GM20000 (cell line): ENCODE measurements around the gene QRICH2.
"Not testable (repeated sequence)": the region's sequence is repeated elsewhere in the genome, so short reads cannot be mapped to it uniquely, and the experiment has no call there.

Source experiments
- DNase-seq: peaks from one replicate; pipeline ENCODE4 v3.0.0; 2012; ENCODE audit warnings: low spot score
- TF ChIP-seq, protein P1 (sequence below): IDR thresholded peaks from 2 replicates; pipeline ENCODE4 v1.5.1; 2012; ENCODE audit warnings: mild to moderate bottlenecking, control low read depth; ENCODE audit errors: extremely low read depth, missing control alignments

Gene QRICH2

DNA sequence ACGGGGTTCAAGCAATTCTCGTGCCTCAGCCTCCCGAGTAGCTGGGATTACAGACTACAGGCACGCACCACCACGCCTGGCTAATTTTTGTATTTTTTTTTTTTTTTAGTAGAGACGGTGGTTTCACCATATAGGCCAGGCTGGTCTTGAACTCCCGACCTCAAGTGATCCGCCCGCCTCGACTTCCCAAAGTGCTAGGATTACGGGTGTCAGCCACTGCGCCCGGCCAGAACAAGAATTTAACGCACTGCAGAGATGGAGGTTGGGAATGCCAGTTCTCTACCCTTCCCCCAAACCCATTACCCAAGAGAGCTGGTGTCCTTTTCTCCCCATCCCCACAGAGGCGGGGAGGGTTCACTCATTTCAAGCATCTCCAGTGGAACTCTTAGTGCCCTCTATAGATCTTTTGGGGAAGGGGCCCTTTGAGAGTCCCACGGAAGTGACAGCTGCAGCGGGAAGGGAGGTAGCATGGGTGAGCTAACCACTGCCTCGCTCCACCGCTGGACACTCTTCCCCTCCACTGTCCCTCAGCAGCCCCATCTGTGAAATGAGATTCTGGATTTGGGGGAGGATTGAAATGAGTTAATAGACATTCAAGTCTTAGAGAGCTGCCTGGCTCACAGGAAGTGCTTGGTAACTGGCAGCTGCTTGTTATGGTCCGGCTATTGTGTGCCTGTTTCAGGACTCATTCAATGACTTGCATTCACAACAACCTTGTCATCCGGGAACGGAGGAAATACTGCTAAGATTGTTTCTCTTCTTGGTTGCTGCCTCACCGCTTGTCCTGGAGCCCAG, 46.5 kb downstream of the QRICH2 start:
- TF ChIP-seq, protein P1, sequence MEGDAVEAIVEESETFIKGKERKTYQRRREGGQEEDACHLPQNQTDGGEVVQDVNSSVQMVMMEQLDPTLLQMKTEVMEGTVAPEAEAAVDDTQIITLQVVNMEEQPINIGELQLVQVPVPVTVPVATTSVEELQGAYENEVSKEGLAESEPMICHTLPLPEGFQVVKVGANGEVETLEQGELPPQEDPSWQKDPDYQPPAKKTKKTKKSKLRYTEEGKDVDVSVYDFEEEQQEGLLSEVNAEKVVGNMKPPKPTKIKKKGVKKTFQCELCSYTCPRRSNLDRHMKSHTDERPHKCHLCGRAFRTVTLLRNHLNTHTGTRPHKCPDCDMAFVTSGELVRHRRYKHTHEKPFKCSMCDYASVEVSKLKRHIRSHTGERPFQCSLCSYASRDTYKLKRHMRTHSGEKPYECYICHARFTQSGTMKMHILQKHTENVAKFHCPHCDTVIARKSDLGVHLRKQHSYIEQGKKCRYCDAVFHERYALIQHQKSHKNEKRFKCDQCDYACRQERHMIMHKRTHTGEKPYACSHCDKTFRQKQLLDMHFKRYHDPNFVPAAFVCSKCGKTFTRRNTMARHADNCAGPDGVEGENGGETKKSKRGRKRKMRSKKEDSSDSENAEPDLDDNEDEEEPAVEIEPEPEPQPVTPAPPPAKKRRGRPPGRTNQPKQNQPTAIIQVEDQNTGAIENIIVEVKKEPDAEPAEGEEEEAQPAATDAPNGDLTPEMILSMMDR: no peak
- peak; percentile 71 for DNase-seq

DNA sequence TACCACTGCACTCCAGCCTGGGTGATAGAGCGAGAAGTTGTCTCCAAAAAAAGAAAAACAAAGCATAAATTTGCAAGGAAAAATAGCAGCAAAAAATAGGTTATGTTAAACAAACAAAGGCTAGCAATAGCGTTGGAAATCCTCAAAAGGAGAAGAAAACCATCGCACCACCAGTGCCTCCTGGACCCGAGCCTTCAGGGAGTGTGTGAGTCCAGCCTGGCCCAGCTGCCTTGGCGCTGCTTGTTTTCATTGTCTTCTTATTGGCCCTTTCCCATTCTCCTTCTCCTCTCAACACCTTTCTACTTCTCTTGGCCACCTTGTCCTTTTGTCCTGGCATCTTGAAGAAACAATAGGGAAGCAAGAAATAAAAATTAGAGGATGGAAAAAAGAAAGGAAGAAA, 47.4 kb downstream of the QRICH2 start:
- DNase-seq: no peak
- TF ChIP-seq, protein P1: no peak

DNA sequence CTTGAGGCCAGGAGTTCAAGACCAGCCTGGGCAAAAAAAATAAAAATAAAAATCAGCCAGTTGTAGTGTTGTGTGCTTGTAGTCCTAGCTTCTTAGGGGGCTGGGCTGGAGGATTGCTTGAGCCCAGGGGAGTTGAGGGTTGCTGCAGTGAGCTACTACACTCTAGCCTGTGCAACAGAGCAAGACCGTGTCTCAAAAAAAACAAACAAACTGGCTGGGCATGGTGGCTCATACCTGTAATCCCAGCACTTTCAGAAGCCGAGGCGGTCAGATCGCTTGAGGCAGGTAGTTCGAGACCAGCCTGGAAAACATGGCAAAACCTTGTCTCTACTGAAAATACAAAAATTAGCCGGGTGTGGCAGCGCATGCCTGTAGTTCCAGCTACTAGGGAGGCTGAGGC, 47.9 kb downstream of the QRICH2 start:
- TF ChIP-seq, protein P1: no peak
- DNase-seq: no peak

DNA sequence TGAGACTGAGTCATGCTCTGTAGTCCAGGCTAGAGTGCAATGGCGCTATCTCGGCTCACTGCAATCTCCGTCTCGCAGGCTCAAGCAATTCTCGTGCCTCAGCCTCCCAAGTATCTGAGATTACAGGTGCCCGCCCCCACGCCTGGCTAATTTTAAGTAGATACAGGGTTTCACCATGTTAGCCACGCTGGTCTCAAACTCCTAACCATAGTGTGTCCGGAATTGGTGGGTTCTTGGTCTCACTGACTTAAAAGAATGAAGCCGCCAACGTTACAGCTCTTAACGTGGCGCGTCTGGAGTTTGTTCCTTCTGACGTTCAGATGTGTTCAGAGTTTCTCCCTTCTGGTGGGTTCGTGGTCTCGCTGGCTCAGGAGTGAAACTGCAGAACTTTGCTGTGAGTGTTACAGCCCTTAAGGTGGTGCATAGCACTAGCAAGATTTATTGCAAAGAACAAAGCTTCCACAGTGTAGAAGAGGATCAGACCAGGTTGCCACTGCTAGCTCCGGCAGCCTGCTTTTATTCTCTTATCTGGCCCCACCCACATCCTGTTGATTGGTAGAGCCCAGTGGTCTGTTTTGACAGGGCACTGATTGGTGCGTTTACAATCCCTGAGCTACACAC, 51.5 kb downstream of the QRICH2 start:
- not testable (repeated sequence) for DNase-seq

DNA sequence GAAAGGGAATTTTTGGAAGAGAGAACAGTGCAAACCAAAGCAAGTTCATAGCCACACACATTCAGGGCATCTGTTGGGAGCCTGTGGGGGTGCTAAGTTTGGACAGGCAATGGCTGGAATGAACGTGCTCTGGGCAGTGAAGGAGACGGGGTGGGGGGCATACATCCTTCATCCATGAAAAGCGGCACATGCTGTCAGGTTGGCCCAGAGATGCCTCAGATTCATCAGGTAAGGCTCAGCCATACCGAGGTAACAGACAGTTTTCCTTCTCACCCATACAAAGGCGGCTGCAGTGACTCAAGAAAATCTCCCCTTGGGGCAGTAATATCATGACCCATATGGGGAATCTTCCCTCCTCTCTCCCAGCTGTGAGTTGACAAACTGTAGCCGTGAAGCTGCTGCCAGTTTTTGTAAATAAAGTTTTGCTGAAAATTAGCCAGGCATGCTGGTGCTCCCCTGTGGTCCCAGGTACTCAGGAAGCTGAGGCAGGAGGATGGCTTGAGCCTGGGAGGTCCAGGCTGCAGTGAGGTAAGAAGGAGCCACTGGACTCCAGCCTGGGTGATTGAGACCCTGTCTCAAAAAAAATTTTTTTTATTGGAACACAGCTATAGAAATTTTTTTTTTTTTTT, 52.2 kb downstream of the QRICH2 start:
- TF ChIP-seq, protein P1: no peak
- DNase-seq: no peak

DNA sequence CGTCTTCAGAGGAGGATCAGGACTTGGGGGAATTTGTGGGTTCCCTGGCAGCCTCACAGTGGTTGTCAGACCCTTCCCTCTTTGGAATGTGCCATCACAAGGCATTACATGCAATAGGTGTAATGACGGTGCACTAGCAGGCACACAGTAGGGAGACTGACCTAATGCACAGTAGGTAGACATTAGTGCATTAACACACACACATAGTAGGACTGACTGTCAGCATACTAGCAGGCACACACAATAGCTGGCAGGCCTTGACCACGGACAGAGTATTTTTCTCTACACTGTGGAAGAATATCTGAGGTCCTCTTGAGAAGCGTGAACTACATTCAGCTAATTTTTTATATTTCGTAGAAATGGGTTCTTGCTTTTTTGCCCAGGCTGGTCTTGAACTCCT, 53.8 kb downstream of the QRICH2 start:
- TF ChIP-seq, protein P1: no peak
- DNase-seq: no peak

DNA sequence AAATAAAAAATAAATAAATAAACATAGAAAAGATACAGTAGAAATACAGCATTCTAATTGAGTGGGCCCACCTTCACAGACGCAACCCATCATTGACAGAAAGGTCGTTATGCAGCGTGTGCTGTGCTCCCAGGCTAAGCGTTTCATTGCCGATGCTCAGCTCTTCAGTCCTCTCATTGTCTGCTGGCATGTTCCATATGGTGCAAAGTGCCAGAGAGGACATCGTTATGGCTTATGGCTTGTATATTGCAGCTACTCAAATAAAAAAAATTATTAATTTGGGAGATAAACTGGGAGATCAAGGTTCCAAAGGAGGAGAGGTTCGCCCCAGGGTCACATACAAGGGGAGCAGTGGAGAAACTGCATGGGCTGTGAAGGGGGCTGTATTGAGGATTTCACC, 54.2 kb downstream of the QRICH2 start:
- TF ChIP-seq, protein P1: no peak
- no peak for DNase-seq

DNA sequence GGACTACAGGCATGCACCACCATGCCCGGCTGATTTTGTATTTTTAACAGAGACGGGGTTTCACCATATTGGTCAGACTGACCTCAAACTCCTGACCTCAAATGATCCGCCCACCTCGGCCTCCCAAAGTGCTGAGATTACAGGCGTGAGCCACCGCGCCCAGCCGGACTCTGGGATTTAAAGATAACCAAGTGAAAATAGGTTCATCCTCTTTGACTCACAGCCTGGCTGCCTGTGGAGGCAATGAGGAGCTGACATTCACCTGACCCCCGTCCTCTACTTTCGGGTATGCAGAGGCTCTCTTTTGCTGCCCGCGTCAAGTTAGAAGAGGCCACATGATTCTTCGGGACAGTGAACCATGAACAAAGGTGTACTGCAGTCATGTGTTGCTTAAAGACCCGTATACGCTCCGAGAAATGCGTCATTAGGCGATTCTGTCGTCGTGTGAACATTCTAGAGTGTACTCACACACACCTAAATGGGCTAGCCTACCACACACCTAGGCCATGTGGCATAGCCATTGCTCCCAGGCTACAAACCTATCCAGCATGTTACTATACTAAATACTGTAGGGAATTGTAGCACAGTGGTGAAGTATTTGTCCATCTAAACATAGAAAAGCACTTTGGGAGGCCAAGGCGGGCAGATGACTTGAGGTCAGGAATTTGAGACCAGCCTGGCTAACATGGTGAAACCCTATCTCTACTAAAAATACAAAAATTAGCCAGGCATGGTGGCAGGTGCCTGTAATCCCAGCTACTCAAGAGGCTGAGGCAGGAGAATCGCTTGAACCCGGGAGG, 54.9 kb downstream of the QRICH2 start:
- DNase-seq: not testable (repeated sequence)
